Cardiac muscle cell (in vitro differentiated cells and primary cell): ENCODE data around the gene MSX1. TPM values are rescaled to one million over a fixed set of nuclear protein-coding genes. Genes with fewer than 3 reads are reported as not detected.

ENCODE experiments used
- DNase-seq, 2 donors: peaks; one replicate each; pipeline versions ENCODE4 v3.0.0 to v3.0.0-alpha.2; 2010 to 2017; ENCODE audit warnings: low read depth in 1 of 2, low spot score in 1 of 2
- H3K27ac ChIP-seq: fragments of 200-600 bp; sonication (generic); 2 replicates; pipeline ENCODE4 v1.5.1; 2016
- H3K27me3 ChIP-seq: fragments of 200-600 bp; sonication (generic); 2 replicates; pipeline ENCODE4 v1.6.0; 2016; ENCODE audit warnings: control low read depth
- H3K36me3 ChIP-seq: fragments of 200-600 bp; sonication (generic); 2 replicates; pipeline ENCODE4 v1.5.1; 2016; ENCODE audit warnings: control low read depth
- H3K4me1 ChIP-seq: fragments of 200-600 bp; sonication (generic); 2 replicates; pipeline ENCODE4 v1.8.1; 2017; ENCODE audit warnings: low read depth, mild to moderate bottlenecking, mixed run types
- H3K4me3 ChIP-seq: fragments of 200-600 bp; sonication (generic); 2 replicates; pipeline ENCODE4 v1.5.1; 2016; ENCODE audit warnings: mild to moderate bottlenecking
- H3K9me3 ChIP-seq: fragments of 200-600 bp; sonication (generic); 2 replicates; pipeline ENCODE4 v1.5.1; 2017; ENCODE audit warnings: low read depth, mild to moderate bottlenecking, control low read depth
- polyA plus RNA-seq: library from polyadenylated mRNA; unstranded; fragments of >200 nt; fragmentation: Nextera tagmentation; extraction: Ambion mirVana; gene quantifications from 2 replicates; pipeline ENCODE4 v1.2.1, GENCODE V29; 2016
- total RNA-seq: library from RNA; depleted of rRNA; stranded (reverse); fragments of >200 nt; gene quantifications from 2 replicates; pipeline ENCODE4 v1.2.3, GENCODE V29; 2016
- TF ChIP-seq, protein P1 (sequence below): IDR thresholded peaks from 2 replicates; pipeline ENCODE4 v1.5.1; 2012; ENCODE audit warnings: low read depth, mild to moderate bottlenecking, low read length

MSX1 gene
- total and polyA plus RNA-seq, 2 experiments from 2014 or later, result 15.6 to 27.5 TPM

DNA sequence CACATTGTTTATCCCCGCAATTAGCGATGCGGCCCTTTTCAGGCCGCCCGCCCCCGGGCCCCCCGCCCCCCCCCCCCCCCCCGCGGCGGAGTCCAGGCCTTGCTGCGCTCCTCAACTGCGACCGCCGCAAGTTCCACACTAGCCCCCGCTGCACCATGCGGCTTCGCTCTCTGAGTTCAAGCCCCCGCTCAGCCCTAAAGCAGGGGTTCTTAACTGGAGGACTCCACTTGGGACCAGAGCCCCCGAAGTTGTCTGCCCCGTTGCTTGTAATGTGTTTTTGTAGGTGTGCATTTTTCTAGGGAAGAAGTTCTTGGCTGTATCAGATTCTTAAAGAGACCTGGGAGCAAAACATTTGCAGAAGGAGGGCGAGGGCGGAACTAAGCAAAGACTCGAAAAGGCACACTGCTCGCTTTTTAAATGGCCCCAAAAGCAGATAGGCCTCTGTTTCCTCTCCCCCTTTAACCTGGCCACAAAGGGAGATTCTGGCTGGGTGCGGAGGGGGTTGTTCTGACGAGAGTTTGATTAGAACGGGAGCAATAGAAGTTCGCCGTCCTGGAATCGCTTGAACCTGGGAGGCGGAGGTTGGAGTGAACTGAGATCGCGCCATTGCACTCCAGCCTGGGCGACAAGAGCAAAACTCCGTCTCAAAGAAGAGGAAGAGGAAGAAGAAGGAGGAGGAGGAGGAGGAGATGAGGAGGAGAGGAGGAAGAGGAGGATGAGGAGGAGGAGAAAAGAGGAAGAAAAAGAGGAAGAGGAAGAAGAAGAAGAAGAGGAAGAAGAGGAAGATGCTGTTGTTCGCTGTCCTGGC lies 2.3 kb upstream of the MSX1 start:
- Histone ChIP-seq H3K9me3 (no peaks in the 10 kb centered on the region), H3K4me1 (peaks cover 5% of the 10 kb centered on the region), H3K27ac (no peak overlapping the region), H3K27me3 (peaks cover 94% of the 10 kb centered on the region), H3K4me3 (peak overlapping the region; percentile 22), H3K36me3 (no peaks in the 10 kb centered on the region)
- TF ChIP-seq, protein P1, sequence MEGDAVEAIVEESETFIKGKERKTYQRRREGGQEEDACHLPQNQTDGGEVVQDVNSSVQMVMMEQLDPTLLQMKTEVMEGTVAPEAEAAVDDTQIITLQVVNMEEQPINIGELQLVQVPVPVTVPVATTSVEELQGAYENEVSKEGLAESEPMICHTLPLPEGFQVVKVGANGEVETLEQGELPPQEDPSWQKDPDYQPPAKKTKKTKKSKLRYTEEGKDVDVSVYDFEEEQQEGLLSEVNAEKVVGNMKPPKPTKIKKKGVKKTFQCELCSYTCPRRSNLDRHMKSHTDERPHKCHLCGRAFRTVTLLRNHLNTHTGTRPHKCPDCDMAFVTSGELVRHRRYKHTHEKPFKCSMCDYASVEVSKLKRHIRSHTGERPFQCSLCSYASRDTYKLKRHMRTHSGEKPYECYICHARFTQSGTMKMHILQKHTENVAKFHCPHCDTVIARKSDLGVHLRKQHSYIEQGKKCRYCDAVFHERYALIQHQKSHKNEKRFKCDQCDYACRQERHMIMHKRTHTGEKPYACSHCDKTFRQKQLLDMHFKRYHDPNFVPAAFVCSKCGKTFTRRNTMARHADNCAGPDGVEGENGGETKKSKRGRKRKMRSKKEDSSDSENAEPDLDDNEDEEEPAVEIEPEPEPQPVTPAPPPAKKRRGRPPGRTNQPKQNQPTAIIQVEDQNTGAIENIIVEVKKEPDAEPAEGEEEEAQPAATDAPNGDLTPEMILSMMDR, result no peak
- DNase-seq, result no peak

DNA sequence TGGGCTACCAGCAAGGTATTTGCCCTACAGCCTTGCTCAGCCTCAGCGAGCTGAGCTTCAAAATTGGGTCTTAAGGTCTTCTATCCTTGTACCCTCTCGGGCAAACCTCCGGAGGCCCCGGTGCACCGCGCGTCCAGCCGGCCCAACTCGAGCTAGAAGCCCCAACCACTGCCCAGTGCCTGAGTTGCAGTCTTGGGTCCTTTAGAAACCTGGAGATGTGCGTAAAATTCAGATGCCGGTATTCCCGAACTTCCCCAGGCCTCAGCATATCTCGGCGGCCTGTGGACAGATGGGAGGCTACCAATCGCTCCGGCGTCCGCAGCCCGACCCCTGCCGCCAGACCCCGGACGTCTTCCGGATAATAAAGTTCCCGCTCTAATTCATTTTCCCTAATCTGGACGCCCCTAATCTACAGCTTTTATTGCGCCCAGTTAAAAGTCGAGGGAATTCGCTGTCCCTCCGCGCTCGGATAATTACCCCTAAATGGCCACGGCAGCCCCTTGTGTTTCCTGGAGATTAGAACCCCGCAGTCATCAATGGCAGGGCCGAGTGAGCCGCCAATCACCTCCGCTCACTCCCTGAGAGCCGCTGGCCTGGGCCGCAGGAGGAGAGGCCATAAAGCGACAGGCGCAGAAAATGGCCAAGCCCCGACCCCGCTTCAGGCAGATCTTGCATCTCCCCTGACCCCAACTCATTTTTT lies 1.5 kb upstream of the MSX1 start:
- no peak for DNase-seq
- H3K27me3 ChIP-seq, result peaks cover 94% of the 10 kb centered on the region
- no peaks in the 10 kb centered on the region for H3K36me3 ChIP-seq
- TF ChIP-seq, protein P1, result no peak
- peaks cover 5% of the 10 kb centered on the region for H3K4me1 ChIP-seq
- H3K4me3 ChIP-seq, result no peak overlapping the region
- no peak overlapping the region for H3K27ac ChIP-seq
- H3K9me3 ChIP-seq, result no peaks in the 10 kb centered on the region

DNA sequence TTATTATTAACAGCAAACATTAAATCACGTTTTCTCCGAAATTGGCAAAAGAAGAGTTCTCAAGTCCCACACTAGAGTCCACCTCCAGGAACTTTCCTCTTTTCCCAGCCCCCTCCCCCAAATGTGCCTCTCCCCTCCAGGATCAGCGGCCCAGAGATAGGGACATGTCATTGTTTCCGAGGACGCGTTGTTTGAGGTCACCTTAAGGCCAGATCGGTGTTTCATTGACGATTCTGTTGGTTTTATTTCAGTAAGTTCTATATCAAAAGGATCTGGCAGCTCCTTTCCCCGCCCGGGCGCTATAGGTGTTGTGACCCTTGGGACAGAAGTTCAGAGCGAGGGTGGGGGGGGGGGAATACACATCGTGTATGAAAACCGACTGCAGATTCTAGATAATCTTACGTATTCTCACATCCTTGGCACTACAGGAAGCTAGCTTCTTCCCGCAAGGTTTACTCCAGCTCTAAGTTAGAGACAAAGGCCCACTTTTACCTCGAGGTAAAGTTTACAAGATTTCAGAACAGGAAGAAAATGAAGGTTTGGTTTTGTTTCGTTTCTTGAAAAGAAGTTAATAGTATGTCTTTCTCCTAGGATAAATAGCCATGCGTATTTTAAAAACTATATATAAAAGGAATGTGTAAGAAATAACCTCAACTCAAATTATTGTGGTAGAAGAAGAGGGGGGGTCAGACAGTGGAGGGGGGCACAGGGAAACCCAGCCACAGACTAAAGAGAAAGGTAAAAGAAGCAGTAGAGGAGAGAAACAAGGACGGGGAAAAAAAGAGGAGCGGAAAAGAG lies 739 bp upstream of the MSX1 start:
- Histone ChIP-seq H3K4me1 (peaks cover 5% of the 10 kb centered on the region), H3K4me3 (peak overlapping the region; percentile 85), H3K36me3 (no peaks in the 10 kb centered on the region), H3K27ac (no peak overlapping the region), H3K9me3 (no peaks in the 10 kb centered on the region), H3K27me3 (peaks cover 94% of the 10 kb centered on the region)
- TF ChIP-seq, protein P1, result no peak
- no peak for DNase-seq

DNA sequence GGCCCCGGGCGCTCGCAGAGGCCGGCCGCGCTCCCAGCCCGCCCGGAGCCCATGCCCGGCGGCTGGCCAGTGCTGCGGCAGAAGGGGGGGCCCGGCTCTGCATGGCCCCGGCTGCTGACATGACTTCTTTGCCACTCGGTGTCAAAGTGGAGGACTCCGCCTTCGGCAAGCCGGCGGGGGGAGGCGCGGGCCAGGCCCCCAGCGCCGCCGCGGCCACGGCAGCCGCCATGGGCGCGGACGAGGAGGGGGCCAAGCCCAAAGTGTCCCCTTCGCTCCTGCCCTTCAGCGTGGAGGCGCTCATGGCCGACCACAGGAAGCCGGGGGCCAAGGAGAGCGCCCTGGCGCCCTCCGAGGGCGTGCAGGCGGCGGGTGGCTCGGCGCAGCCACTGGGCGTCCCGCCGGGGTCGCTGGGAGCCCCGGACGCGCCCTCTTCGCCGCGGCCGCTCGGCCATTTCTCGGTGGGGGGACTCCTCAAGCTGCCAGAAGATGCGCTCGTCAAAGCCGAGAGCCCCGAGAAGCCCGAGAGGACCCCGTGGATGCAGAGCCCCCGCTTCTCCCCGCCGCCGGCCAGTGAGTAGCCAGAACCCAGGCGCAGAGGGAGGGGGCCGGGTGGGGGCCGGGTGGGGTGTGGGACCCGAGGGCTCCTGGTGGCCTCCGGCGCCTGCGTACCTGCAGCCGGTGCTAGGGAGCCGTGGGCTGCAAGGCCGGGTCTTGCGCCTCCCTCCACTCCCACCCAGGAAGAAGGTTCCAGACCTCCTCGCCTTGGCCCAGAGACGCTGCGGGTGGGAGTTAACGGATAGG lies 534 bp downstream of the MSX1 start:
- Histone ChIP-seq H3K27ac (no peak overlapping the region), H3K4me1 (peaks cover 5% of the 10 kb centered on the region), H3K27me3 (peaks cover 94% of the 10 kb centered on the region), H3K4me3 (peak overlapping the region; percentile 85), H3K36me3 (no peaks in the 10 kb centered on the region), H3K9me3 (no peaks in the 10 kb centered on the region)
- TF ChIP-seq, protein P1, result no peak
- peak in 1 of 2 donors; percentile 68 for DNase-seq
